Measurements from ENCODE around the gene GTF2F2.
A peak's percentile ranks its signal among the peaks of the same experiment; 100 is the strongest.

The GTF2F2 gene

DNA sequence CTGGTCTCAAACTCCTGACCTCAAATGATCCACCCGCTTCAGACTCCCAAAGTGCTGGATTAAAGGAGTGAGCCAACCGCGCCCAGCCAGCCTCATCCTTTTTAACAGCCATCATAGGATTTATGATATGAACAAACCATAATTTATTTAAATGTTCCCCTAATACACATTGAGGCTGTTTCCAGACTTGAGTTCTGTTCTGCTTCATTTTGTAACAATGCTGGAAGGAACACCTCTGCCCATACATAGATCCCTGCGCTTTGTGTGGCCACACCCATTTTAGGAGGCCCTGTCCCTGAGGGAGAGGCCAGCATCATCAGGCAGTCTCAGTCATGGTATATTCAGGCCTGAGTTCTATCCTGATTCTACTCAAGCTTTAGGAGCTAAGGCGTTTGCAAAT, 184.8 kb downstream of the GTF2F2 start:
- no peak for DNase-seq

DNA sequence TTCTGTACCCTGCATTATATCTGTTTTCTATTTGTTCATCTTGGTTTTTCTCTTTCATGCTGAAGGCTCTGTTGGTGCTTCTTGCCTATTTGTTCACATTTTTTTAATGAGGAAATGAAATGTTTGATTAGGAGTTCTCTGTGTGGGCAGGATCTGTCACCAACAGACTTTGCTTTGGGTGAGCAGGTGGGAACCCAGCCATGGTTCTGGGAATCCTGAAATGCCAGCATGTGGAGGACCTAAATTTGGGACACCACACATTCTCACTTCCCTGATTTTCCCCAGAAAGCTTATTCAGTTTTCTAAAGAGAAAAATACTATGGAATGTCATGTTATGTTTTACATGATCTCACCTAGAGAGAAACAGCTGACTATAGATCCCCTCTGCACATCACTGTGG, 186.7 kb downstream of the GTF2F2 start:
- peak in 1 of 2 donors; percentile 31 for DNase-seq

DNA sequence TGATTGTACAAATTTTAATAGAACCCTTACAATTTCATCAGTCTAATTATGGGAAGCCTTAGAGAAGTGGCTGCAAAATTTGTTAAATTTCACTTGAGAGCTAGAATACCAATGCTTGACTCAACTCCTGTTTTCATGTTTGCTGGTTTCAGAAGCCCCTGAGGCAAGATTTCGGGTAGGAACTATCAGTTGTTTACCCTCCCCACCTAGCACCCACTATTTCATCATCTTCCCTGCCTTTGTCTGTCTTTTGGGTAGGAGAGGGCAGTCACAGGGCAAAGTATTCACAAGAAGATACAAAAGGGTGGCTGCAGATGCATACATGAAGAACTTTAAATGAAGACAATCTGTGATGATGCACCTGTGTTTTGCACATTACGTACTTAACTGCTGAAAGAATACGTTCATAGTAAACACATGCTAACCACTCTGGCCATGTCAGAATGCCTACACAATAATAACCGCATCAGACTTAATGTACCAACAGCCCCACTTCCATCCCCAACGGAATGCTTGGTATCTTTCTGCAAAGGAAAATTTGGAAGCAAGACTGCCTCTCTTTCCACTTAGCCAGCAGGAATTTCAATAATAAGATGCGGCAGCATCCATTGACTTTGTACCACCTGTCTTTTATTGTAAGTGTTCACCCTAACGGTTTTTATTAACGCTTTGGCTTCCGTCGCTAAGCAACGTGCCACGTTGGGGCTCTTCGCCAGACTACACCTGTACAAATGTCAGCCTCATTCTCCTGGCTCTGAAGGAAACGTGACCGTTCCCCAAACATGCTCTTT, 190.2 kb downstream of the GTF2F2 start:
- no peak for DNase-seq

DNA sequence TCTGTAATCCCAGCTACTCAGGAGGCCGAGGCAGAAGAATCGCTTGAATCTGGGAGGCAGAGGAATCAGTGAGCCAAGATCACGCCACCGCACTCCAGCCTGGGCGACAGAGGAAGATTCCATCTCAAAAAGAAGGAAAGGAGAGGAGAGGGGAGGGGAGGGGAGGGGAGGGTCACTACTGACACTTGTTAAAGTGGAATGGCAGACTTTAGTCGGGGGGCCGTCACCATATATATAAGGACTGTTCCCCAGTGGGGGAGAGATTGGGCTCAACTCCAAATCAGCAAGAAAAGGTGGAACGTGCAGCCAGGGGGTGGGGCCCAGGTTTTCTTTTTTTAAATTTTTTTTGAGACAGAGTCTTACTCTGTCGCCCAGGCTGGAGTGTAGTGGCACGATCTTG, 194.5 kb downstream of the GTF2F2 start:
- DNase-seq = no peak

DNA sequence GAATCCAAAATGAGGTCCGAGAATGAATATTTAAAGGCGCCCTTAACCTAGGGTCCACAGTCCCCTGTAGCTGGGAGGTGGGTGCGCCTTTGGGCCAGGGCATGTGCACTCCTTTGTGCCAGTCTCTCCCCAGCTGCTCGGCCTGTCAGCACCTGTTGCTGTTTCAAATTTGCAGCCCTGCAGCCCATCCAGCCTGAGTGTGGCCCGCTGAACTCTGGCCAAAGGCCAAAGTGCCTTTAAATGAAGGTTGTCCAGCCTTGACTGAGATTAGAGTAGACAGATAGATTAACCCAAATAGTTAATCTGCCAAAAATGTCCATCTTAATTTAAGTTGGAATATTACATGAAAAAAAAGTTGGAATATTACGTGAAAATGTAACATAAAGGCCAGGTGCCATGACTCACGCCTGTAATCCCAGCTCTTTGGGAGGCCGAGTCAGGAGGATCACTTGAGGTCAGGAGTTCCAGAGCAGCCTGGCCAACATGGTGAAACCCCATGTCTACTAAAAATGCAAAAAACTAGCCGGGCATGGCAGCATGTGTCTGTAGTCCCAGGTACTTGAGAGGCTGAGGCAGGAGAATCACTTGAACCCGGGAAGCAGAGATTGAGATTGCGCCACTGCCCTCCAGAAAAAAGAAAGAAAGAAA, 195.3 kb downstream of the GTF2F2 start:
- DNase-seq = no peak

DNA sequence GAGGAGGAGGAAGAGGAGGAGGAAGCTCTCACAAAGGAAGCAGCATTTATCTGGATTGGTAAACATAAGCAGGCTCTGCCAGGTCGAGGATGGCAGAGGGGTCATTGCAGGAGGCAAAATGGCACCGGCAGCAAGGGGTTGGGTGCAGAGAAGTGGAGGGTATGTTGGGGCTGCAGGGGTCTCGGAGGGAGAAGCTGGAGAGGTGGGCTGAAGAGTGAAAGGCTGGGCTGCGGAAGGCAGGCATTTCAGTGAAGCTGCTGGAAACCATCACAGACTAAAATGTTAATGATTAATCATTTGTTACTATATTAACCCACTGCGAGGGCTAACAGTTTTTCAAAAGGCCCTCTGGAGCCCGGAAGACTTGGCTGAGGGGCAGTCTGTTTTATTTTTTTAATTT, 196.0 kb downstream of the GTF2F2 start:
- DNase-seq = no peak

DNA sequence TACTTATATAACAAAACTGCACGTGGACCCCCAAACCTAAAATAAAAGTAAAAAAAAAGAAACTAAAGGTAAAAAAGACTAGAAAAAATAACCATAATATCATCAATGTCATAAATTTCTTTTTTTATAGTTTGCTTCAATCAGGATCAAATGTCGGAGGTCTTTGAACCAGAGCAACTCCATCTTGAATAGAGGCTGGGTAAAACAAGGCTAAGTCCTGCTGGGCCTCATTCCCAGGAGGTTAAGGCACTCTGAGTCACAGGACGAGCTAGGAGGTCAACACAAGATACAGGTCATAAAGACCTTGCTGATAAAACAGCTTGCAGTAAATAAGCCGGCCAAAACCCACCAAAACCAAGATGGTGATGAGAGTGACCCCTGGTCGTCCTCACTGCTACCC, 196.7 kb downstream of the GTF2F2 start:
- no peak for DNase-seq

DNA sequence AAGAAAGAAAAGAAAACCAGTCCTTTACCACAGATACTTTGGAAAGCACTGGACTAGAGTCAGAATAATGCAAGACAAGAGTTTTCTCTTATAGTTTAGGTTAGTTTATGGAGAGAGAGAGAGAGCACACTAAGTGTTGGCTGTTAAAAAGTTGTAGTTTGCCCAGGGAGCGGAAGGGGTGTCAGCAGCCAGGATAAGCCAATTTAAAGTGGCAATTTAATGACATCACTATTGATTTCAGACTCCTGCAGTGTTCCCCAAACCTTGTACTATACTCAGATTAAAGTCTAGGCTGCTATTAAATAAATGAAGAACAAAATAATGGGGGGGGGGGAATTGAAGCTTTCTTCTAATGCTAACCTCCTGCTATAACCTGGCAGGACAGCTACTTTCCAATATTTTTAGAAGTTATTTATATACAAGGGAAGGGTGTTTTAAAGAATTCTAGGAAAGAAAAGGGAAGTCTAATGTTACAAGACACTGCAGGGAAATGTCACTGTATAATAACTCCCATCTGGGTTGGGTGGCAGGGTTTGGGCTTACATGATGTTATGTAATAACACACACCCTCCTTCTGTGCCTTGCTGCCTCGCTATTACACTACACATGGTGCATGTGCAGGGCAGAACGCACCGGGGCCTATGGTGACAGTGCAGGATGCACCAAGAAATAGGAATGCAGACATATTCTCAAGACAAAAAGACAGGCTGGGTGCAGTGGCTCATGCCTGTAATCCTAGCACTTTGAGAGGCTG, 200.7 kb downstream of the GTF2F2 start:
- no peak for DNase-seq

DNA sequence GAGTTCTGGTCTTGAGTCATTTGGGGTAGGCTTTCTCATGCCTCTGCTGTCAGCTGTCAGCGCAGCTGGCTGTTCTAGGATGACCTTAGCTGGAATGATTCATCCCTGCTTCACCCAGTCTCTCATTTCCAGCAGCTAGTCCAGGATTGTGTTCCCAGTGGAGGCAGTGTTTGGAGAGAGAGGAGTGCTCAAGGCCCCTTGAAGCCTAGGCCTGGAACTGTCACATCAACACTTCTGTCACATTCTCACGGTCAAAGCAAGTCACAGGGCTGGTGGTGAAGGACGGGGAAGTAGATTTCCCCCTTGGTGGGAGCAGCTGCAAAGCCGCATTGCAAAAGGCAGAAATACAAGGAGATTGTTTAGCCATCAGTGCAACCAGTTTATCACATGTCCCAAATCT, 205.5 kb downstream of the GTF2F2 start:
- DNase-seq = peak in 1 of 2 donors; percentile 49

DNA sequence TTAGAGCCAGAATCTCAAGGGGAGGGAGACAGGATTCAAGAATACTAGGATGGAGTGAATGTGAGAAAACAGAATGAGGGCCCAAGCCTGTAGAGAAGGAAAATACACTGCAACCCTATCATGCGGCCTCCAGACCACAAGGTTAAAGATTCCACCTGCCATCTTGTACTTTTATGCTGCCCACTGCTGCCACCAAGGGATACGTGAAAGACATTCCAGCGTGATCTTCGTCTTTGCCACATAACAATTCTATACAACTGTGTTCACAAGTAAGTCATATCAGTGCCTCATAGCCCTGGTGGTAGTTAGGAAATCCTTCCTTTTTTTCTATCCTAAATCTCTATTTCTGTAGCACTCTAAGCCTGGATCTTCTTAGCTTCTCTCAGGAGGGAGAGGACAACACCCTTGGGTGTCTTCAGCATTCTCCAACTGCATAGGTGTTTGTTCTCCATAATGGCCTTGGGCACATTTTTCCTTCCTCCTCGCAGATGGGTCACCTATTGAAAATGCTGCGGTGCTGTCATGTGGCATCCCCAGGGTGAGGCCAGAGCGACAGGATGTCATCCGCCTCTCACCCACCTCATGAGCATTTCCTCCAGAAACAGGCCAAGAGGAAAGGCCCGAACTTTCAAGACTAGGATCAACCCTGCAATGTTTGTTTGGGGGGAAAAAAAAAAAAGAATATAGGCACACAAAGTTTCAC, 207.1 kb downstream of the GTF2F2 start:
- DNase-seq = no peak

DNA sequence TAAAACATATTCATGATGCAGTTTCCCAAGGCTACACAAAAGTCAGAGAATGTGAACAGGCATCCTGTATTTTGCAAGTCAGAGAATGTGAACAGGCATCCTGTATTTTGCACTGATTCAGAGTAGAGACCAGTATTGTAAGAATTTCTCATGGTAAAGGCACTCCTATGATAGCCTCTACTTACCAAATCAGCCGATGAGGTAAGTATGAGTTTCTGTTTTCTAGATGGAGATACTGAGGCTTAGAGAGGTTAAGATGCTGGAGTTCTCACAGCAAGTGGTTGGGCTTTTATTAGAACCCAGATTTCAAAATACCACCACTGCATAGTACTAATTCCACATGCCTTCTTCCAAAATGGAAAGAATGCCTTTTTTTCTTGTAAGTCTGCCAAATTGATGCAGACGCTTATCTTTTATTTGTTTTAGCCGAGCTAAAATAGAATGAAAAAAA, 208.4 kb downstream of the GTF2F2 start:
- DNase-seq = no peak

DNA sequence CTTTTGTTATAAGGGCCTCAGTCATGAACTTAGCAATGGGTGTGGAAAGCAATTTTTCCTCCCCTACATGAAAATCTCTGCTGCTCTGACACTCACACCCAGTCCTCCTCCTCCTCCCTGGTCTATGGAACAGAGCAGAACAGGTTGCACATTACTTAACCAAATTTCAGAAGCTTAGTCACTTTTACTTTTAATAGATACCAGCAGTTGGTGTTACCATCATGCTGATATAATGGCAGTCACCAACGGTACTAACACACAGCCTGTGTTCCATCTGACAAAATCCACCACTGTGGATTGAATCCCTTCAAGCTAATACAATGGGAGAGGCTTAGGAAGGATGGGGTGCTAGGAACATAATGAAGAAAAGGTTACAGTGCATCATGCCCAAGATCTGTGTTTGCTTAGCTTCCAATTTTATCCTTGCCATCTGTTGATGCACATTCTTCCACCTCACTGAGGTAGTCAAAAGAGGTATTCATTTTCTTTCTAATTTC, 210.9 kb downstream of the GTF2F2 start:
- DNase-seq = peak in 1 of 2 donors; percentile 58

DNA sequence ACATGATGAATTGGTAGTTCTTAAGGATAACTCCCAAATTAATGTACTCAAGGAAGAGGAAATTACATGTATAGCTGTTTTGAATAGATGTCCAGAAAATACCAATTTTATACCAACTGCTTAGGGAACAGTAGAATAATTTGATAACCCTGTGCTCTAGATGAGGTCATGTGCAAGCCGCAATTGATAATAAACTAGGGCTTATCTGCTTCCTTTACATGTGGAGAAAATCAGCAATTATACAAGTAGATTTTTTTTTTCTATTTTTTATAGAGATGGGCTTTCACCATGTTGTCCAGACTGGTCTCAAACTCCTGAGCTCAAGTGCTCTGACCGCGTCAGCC, 211.4 kb downstream of the GTF2F2 start:
- DNase-seq = no peak

DNA sequence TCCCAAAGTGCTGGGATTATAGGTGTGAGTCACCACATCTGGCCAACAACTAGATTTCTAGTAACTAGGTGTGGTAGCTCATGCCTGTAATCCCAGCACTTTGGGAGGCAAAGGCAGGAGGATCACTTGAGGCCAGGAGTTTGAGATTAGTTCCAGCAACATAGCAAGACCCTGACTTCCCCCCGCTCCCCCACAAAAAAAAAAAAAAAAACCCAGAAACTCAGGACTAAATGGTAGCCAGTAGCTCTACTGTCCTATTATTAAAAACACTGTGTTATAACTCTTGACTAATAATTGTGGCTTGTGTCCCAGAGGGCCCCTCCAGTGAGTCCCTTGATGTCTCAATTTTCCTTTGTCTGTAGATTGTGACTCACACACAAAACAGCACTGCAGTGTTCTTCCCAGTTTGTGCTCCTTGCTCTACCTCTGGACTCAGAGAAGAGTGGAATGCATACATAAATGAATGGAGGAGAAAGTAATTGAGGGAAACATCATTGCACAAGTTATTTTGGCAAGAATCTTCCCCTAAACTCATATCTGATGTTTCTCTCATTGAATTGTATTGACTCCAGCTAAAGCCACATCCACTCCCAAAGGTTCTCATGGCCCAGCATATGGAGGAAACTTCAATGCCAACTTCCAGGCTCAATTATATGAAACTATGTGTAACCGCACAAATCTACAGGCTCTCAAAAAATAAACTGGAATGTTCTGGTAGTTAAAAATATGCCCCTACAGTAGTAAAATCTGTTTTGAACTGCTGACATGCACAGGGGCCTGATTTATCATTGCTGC, 211.9 kb downstream of the GTF2F2 start:
- no peak for DNase-seq

DNA sequence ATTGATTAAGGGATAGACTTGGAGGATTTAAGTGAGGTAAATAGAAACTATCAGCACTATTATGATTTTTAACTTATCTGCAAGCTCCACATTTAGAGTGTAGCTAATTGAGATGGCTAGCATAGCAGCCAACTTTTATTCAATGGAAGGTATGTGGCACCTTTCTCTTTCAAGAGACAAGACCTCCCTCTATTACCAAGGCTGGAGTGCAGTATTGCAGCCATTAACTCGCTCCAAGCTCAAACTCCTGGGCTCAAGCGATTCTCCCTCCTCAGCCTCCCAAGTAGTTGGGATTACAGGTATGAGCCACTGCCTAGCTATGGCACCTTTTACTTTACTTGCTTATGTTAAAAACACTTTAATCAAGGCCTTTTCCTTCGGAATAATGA, 212.5 kb downstream of the GTF2F2 start:
- no peak for DNase-seq

DNA sequence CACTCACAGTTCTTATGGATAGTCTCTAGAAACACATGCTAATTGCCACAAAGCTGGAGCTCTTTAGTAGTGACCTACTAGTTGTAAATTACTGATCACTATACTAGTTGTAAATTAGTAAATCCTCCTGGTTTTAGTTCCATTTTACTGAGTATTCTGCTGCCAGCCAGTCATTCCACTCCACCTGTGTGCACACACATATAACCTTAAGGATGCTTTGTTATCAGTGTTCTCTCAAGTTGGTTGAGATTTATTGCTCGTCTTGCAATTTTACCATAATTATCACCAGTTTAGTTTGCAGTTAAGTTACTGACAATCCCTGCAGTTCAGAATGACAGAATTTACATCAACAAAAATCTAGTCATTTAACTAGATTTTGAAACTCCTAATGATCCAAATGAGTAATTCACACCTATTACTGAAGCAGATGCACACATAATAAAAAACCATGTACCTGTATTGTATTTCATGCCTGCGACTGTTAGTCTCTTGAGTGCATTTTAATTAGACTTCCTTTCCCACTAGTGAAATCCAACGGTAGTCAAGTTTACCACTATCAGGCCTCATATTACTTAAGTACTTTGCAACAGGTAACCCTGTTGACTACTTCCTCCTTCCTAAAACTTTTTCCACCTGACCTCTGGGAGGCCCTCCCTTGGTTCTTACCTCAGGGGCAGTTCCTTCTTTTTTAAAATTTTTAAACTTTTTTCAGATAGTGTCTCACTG, 213.1 kb downstream of the GTF2F2 start:
- DNase-seq = no peak

All from hippocampal formation (tissue), 2 donors.